Daoy (cell line): ENCODE data around the gene CTBP2. TPM values are rescaled to one million over a fixed set of nuclear protein-coding genes. Genes with fewer than 3 reads are reported as not detected.

Source experiments
- DNase-seq: peaks from one replicate; pipeline ENCODE4 v3.0.0-alpha.2; 2015; ENCODE audit warnings: low read depth
- total RNA-seq: library from RNA; depleted of rRNA; stranded (reverse); fragments of >200 nt; shearing (Covaris generic); gene quantifications from 2 replicates; pipeline ENCODE4 v1.2.3, GENCODE V29; 2014

Gene CTBP2
- total RNA-seq, 1 experiment from 2014 or later = 48.0 TPM

DNA sequence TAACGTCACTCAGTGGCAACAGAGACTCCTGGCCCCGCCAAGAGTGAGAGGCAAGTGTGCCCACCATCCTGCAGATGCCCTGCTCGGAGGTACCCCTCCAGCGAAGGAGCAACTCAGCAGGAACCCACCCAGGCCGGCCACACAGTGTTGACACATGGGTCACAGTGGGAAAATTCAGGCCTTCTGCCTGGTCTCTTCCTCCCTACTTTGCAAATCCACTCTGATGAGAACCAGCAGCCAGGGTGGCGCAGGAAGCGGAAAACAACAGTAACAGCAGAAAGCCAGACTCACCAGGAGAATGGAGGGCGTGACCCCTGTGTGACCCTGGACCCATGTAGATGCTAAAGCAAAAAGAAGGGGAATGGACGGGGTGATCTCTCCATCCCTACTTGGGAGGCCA, 53.8 kb downstream of the CTBP2 start:
- DNase-seq = no peak

DNA sequence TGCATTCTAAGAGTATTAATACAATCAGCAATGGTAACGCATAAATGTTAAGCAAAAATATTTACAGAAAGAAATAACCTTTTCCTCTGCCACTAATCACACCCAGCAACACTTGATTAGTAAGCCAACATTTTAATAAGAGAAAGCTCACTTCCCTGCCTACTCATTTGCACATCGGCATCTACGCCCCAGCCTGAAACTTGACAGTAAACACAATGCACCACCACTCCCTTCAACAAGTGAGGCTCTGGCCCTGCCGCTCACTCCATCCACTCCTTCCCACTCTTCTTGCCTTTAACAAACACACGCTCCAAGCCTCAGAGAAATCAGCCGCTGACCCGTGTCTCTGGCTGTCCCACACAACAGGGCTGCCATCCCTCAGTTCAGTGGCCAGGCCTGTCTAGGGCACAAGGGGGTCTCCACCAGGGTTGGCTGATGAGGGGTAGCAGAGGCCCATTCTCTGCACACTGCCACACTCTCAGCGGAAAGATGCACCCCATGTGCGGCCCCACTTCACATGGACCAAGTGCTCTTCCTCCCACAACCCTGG, 54.6 kb downstream of the CTBP2 start:
- DNase-seq = no peak

DNA sequence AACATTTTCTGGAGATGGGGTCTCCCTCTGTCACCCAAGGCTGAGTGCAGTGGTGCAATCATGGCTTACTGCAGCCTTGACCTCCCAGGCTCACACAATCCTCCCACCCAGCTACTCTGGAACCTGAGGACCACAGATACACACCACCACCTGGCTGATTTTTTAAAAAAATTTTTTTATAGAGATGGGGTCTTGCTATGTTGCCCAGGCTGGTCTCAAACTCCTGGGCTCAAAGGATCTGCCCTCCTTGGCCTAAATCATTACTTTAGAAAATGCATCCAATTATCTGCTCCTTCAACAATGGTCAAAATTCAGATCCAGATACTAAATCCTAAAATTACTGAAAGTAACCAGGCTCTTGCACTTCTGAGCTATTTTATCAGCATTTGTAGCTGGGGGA, 55.2 kb downstream of the CTBP2 start:
- DNase-seq = no peak

DNA sequence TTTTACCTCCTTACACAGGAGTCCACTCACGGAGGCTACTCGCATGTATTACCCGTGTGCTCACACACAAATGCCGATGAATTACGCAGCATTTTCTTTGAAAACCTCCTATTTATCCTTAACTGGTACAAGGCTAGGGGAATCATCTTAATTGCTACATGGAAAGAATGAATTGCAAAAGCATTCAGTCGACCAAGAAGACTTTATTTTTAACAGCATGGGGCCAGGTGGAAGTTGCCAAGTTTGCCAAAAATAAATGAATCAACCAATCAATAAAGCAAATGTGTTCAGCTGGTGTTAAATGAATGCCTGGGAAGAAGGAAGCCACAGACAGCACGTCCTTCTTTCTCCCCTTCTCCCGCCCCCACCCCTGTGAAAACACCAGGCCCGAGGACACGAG, 55.8 kb downstream of the CTBP2 start:
- no peak for DNase-seq

DNA sequence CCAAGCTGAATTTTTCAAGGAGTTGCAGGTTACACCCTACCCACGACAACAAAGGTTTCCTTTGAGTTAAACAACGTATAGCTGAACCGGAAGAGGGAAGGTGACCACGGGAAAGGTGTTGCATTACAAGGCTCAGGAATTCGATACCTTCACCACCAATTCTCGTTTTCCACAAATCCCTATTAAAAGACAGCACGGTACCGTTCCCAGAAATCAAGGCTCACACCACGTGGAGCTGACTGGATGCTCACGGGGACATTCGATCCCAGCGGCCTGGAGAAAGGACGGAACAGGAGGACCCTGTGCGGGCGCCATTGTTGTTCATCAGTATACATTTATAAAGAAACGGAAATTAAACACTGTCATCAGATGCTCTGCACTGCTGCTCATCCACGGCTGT, 56.4 kb downstream of the CTBP2 start:
- no peak for DNase-seq

DNA sequence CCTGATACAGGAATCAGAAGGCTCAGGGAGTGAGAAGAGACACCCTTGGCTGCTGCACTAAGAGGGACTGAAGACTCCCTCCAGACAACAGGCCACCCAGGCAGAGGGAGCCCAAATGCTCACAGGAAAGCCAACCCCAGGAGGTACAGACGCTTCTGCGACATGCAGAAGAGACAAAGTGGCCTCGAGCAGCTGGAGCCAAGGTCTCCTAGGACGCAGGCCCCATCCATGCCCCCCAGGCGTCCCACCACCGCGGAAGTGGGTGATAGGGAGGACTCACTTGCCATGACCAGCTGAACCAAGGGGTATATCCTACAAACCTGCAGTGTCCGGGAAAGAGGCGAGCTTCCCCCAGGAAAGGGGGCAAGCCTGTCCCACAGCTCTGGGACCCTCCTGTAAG, 56.9 kb downstream of the CTBP2 start:
- DNase-seq = no peak

DNA sequence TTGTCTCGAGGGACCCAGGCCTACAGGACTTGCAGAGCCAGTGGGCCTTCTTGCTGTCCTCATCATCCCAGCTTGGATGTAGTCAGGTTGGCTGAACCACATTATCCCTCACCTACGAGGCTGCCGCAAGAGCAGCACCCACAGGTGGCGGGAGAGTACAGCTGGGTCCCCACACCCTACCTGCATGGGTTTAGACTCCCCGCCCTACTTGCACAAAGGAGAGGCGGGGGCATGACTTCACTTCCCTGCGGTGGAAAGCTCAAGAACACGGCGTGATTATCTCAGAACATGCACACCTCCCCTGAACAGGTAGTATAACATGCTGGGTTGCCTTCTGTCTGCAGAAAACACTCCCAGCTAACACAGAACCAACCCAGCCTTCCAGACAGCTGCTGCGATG, 57.5 kb downstream of the CTBP2 start:
- DNase-seq = no peak

DNA sequence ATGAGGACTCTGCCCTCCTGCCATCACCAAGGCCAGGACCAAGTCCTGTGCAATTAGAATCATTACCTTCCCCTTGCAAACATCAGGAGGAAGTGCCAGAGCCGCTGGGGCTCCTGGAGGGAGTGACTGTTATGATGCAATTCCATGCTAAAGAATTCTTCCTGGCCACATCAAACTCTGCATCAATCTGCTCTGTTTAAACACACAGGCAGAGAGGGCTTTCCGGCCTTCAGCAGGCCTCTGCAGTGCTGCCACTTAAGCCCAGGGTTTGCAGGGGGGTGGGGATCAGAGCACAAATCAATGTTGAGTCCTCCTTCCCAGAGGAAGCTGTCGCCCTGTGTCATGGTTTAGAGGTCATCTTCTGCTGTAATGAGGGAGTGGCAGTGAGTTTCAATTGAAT, 58.1 kb downstream of the CTBP2 start:
- peak; percentile 8 for DNase-seq

DNA sequence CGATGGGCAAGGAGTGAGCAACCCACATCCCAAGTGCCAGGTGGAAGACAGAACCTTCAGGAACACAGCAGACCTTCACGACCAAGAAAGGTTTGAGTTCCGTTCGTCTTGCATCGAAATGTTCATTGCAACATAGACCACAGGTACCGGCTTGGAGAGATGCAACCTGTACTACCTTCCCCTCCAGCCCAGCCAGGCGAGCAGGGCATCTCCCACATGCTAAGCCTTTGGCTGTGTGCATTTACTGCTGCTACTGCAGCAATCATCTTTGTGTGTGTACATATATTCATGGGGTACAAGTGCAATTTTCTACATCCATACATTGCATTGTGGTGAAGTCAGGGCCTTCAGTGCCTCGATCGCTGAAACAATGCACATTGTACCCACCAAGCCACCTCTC, 58.8 kb downstream of the CTBP2 start:
- DNase-seq = no peak

DNA sequence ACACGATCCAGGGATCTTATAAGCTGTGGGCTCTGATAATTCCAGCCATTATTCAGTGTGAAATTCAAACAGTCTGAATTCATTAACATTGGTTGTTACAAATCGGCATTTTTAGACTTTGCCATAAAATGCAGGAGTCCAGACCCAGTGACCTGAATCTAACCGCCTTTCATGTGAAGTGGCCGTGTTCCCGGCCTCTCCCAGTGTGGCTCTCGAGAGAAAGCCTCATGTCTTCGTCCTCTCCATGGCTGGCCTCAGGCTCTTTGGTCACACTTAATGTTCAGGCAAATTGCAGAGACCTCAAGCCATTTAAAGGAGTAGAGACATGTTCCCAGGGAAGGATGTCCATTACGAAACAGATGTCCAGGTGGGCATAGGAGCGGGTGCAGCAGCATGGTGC, 59.3 kb downstream of the CTBP2 start:
- no peak for DNase-seq

DNA sequence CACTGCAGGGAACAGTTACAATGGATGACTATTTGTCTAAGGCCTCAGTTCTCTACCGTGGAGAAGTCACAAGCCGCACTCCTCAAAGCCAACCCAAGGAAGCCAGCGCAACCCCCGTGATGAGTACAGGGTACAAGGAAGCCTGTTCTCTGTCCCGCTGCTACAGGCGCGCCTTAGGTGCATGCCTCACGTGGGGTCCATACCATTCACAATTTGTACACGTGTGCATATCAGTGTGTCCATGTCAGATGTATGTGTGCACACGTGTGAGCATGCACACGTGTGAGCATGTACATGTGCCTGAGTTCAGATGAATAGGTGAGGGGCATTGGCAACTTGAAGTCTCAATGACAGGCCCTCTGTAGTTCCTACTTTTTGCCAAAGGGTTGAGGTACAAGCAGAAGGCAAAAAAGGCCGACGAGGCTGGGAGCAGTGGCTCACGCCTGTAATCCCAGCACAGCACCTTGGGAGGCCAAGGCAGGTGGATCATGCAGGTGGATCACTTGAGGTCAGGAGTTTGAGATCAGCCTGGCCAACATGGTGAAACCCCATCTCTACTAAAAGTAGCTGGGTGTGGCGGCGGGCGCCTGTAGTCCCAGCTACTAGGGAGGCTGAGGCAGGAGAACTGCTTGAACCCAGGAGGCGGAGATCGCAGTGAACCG, 62.8 kb downstream of the CTBP2 start:
- DNase-seq = no peak

DNA sequence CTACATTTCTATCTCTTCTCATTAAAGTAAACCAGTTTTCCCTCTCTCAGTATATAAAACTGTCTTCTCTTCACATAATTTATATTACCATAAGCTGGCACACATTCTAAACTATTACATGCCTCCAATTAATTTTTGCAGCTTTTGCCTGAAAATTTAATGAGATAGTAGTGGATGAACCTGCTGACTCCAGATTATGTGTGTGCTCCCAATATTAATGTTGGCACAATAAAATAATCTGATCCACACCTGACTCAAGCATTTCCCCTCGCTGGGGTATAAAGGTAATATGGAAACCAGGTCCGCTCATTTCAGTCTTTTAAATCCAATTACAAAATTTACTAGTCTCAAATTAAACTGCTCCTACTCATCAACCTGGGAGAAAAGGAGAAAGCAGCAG, 63.4 kb downstream of the CTBP2 start:
- DNase-seq = no peak

DNA sequence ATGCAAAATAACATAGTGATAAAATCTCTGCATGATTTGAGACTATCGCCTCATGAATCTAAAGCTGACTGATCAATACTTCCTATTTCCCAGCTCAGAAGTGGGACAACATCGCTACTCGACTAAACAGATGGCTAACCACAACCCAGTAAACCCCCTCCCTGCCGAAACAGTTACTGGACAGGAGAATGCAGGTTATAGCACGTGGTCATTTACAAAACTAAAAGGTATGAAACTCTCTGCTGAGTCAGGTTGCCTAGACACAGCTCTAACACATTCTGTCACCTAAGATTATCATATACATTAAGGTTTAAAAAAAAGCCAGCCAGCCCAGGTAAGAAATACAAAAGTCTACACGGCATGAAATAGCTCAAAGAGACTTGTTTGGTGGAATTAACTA, 64.0 kb downstream of the CTBP2 start:
- DNase-seq = no peak

DNA sequence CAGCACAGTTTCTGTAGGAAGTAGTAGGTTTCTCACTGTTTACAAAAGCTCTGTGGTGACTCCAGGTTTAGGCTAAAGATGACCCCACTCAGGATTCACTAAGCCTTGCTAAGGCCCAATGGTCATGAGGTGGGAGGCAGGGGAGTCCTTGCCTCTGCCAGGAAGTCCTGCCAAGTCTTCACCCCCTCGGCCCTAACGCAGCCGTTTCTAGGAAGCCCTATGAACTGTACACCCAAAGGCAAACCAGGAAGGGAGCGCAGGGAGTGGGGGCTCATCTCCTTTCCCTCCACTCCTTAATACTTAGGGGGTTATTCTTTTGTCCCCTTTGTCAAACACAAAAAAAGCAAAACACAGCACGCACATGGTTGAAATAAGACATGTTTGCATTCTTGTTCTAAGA, 64.6 kb downstream of the CTBP2 start:
- no peak for DNase-seq

DNA sequence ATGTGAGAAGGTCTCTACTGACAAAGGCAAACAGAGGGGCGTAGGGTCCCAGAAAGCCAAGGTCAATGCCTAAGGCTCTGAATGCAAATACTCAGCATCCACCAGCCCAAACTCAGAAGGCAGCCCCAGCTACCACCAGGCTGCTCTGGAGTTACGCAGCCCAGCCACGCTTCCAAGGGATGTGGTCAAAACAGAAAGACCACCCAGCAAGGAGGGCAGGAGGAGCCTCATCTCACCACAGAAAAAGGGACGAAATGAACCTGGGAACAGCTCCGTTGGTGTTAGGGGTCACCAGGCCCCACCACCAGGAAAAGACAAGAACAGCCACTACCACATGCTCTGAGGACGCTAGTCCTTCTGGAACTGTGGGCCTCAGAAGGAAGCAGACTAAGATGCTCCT, 65.1 kb downstream of the CTBP2 start:
- no peak for DNase-seq

DNA sequence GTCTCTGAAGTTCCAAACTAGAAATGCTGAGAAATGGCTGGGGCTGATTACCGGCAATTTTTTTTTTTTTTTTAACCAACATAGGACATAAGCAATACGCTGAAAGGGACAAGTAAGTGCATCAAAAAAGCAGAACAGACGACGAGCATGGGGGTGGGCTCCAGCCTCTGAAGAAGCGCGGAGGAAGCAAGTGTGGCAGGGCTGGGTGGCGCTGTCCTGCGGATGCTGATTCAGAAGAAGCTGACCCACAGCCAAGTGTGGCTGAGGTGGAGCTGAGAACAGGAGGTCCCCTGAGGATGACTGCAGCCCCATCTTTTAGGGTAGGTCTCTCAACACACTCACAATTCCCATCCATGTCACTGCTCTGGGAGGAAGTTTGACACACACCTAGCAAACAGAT, 65.6 kb downstream of the CTBP2 start:
- DNase-seq = no peak

DNA sequence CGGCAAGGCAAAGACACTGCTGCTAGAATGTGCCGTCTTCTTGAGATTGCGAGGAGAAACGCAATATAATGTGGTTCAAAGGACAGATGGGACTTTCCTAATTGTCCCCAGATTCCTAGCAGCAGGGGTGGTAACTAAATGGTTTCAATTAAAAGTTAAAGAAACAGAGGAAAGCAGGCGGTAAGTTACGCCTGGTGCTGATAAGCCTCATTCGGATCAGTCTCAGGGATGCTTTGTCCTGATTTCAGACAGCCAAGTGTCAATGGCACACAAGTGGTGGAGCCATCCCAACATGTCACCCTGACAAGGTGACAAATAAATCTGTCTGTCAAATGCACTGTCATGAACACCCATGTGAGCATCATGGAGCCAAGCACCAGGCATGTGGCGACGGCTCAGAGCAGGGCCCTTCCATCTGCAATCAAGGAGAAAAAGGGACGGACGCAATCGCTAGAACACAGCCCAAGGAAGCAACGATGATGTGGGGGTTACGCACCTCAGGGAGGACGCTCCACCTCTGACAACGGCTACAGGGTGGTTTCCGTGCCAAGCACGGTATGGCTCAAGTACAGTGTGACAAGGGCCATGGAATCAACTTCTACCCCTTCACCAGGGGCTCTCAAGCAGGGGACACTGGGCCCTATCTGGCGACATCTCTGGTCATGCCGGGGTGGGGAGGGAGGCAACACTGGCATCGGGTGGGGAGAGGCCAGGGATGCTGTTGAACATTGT, 66.2 kb downstream of the CTBP2 start:
- DNase-seq = no peak

DNA sequence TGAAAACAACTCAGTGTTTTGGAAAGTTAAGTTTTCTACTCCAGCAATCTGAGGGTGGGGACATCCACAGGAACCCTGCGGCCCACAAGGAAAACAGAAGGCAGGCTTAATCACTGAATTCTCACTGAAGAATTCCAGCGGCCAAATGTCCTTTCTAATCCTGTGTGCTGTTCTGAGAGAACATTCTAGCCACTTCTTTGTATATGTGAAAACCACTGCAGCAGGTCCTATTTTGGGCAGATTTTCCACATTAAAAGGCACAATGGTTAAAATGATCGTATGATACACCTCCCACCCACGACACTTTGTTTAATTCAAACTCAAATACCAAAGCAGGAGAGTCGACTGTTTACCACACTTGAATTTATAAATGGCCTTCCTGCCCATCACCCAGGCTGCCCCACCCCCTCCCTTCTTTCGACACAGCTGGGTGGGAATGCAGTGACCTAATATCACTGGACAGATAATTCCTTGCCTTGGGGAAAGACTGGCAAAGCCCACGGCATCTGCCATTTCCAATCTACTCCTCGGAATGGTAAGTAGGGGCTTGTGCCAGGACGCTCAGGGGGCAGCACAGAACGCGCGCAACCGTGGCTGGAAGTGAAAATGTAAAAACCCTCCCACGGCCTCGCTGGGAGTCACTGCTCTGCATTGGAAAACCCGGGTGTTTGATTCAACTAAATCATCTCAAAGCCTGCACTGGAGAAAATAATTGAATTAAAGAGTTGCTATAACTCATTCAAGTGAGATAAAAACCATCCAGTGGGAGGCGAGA, 67.0 kb downstream of the CTBP2 start:
- DNase-seq = peak; percentile 10

DNA sequence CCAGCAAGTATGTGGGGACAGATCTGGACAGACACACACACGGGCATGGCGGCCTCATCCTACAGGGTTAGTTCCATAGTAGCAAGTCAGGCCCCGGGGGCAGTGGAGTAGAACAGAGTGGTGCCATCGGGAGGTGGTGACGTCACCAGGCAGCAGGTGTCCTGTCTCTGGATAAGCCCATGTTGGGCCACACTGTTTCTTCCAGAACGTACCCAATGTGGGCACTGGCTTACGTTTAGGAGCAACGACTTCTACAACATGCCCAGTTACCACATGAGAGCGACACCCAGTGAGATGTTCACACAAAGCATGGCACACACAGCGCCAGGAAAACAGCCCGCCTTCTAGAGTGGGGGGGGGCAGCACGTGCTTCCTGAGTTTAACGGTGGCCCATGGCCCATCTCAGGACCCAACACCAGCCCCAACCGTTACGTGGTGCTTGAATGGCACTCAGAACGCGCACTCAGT, 67.8 kb downstream of the CTBP2 start:
- no peak for DNase-seq

DNA sequence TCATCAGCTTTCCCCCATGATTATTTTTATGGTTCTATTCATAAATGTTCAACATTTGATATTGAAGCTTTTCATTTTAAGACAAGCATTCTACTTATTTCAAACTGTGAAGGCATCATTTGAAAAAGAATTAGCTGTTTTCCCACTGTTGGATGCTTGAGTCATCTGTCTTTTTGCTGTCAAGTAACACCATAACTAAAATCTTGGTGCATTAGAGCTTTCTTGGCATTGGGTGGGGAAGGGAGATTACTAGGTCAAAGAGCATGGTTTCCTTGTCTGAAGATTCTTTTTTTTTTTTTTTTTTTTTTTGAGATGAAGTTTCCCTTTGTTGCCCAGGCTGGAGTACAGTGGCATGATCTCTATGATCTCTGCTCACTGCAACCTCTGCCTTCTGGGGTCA, 68.5 kb downstream of the CTBP2 start:
- no peak for DNase-seq

DNA sequence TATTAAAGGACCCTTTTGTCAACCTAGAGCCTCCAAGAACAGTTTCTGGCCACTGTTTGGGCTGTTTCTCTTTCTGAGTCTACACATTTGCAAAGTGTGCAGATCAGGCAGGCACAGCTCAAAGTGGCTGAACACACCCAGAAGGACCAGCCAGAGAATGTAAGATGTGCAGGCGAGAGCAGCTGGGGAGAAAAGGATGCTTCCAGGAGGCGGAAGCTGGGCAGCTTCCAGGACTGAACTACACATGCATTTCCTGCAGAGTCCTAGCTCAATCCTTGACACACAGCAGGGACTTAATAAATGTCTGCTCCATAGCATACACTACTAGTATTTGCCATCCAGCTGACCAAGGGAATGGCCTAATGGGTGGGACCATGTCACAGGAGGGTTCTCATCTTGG, 70.9 kb downstream of the CTBP2 start:
- DNase-seq = no peak

DNA sequence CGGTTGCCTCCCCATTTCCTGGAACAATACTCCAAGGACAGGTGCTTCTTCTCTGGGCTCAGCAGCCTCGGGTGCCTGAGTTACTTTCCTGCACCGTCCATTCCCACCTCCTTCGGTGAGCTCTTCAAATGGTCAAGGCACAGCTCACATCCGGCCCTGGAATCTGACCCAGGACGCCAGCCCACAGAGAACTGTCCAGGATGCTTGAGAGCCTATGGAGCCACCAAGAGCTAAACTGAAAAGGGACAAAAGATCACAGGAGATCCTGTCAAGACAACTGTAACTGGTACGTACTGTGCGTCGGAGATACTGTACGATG, 72.5 kb downstream of the CTBP2 start:
- DNase-seq = no peak
